ENCODE results near the gene CHCHD1. TPM values are rescaled to one million over a fixed set of nuclear protein-coding genes. Genes with fewer than 3 reads are reported as not detected.

Gene CHCHD1
- total RNA-seq (2014; rRNA removed; shearing (Covaris generic)) (40.6 and 41.1 TPM in 2 replicates), polyA plus RNA-seq (2016; fragmentation: Nextera tagmentation; extraction: Ambion mirVana) (187 and 196 TPM in 2 replicates)
- long read RNA-seq, transcript CHCHD1-201 (3 exons, 835 nt), result major isoform, 56 of 57 reads
- long read RNA-seq, partial matches to known transcripts, result 1 of 57 reads
- long read RNA-seq, other reads (novel, unspliced or antisense), result 0 of 57 reads

- Mint-ChIP-seq H3K4me3 (peak within 1 kb of the TSS; percentile 95), H3K4me1 (peaks cover 25% of the 10 kb centered on the region), H3K36me3 (ENCODE audit: low read depth) (peaks cover 22% of the 10 kb centered on the region), H3K27me3 (ENCODE audit: insufficient read depth, low read depth, poor library complexity) (peaks cover 13% of the 10 kb centered on the region), H3K9me3 (no peaks in the 10 kb centered on the region), H3K27ac (peak within 1 kb of the TSS; percentile 98)
- Histone ChIP-seq H2AFZ (peak within 1 kb of the TSS; percentile 96), H3K79me2 (replicated peaks; ENCODE audit: insufficient read depth) (peaks cover 54% of the 10 kb centered on the region), H3K27ac (ENCODE audit: low read depth) (peak within 1 kb of the TSS; percentile 87), H3K4me1 (ENCODE audit: insufficient read depth) (peaks cover 17% of the 10 kb centered on the region), H3F3A (replicated peaks; ENCODE audit: low read depth) (peaks cover 13% of the 10 kb centered on the region; the same call in 1 of the 2 replicates), H3K4me3 (peak within 1 kb of the TSS; percentile 98), H3K9me2 (ENCODE audit: insufficient read depth) (no peaks in the 10 kb centered on the region), H3K27me3 (ENCODE audit: insufficient read depth) (no peaks in the 10 kb centered on the region), H4K20me1 (replicated peaks; ENCODE audit: insufficient read depth) (peaks cover 17% of the 10 kb centered on the region), H3K36me3 (ENCODE audit: insufficient read depth) (peaks cover 8% of the 10 kb centered on the region; the same call in 1 of the 2 replicates), H3K4me2 (peak within 1 kb of the TSS; percentile 94)
- DNase-seq (ENCODE audit: low spot score), result peak; percentile 95
- TF ChIP-seq ETS1 (IDR thresholded peaks at IDR 0.05), result peak; percentile 80
- no peak for TF ChIP-seq CTCF (conservative IDR thresholded peaks at IDR 0.05; ENCODE audit: low read depth in 2 of 2)
- 0 out of 2 replicates have a peak, but pooled peaks have one; percentile 31 for TF ChIP-seq CREB1 (CRISPR knock-in tag; IDR thresholded peaks at IDR 0.05; ENCODE audit: low read depth)
- peak; percentile 96 for TF ChIP-seq POLR2AphosphoS5 (IDR thresholded peaks at IDR 0.05; ENCODE audit: low read depth)
- no peak for TF ChIP-seq REST (IDR thresholded peaks at IDR 0.05; ENCODE audit: unreplicated experiment)
- ATAC-seq, result peak; percentile 65
These were observed at the start of gene CHCHD1 for GRCh38 chr10:73781879-73782748. CHCHD1 (plus strand) TSS chr10:73782048; CDS start chr10:73782076, 28 bp downstream.
